Measurements from ENCODE around the gene NIP7. TPM values are rescaled to one million over a fixed set of nuclear protein-coding genes. Genes with fewer than 3 reads are reported as not detected.

The NIP7 gene
- total and polyA plus RNA-seq, 9 donors = 5.7 to 24.6 (median 16.6) TPM

DNA sequence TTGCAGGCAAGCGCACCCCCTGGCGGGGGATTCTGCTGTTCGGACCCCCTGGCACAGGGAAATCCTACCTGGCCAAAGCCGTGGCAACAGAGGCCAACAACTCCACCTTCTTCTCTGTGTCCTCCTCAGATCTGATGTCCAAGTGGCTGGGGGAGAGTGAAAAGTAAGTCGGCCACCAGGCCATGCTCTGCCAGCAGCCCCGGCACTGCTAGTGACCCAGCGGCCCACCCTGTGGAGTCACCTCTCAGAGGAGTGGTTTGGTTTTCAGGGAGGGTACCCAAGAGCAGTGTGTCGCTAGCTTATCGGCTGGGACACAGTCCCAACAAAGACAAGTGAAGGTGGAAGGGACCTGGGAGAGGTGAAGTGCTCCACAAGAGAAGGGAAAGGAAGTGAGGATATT is 20.2 kb upstream of the NIP7 start:
- TF ChIP-seq POLR2A (IDR thresholded peaks at IDR 0.05) (no peak), EP300 (IDR thresholded peaks at IDR 0.05) (no peak)
- TF ChIP-seq, protein P1, sequence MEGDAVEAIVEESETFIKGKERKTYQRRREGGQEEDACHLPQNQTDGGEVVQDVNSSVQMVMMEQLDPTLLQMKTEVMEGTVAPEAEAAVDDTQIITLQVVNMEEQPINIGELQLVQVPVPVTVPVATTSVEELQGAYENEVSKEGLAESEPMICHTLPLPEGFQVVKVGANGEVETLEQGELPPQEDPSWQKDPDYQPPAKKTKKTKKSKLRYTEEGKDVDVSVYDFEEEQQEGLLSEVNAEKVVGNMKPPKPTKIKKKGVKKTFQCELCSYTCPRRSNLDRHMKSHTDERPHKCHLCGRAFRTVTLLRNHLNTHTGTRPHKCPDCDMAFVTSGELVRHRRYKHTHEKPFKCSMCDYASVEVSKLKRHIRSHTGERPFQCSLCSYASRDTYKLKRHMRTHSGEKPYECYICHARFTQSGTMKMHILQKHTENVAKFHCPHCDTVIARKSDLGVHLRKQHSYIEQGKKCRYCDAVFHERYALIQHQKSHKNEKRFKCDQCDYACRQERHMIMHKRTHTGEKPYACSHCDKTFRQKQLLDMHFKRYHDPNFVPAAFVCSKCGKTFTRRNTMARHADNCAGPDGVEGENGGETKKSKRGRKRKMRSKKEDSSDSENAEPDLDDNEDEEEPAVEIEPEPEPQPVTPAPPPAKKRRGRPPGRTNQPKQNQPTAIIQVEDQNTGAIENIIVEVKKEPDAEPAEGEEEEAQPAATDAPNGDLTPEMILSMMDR (IDR thresholded peaks at IDR 0.05) = no peak
- no peak overlapping the region for H3K27ac ChIP-seq
- 82 to 85% (median 83%) methylated on average over 9 of the region's 9 CpGs for WGBS, 3 donors
- H3K9me3 ChIP-seq = no peaks in the 10 kb centered on the region
- H3K4me1 ChIP-seq (ENCODE audit: insufficient read depth) = no peaks in the 10 kb centered on the region
- H3K36me3 ChIP-seq = no peaks in the 10 kb centered on the region
- H3K4me3 ChIP-seq = no peak overlapping the region
- DNase-seq = peak in 1 of 5 donors; percentile 13
- intact Hi-C loops (cut with DNase I) = no loop called here
- no peaks in the 10 kb centered on the region for H3K27me3 ChIP-seq

DNA sequence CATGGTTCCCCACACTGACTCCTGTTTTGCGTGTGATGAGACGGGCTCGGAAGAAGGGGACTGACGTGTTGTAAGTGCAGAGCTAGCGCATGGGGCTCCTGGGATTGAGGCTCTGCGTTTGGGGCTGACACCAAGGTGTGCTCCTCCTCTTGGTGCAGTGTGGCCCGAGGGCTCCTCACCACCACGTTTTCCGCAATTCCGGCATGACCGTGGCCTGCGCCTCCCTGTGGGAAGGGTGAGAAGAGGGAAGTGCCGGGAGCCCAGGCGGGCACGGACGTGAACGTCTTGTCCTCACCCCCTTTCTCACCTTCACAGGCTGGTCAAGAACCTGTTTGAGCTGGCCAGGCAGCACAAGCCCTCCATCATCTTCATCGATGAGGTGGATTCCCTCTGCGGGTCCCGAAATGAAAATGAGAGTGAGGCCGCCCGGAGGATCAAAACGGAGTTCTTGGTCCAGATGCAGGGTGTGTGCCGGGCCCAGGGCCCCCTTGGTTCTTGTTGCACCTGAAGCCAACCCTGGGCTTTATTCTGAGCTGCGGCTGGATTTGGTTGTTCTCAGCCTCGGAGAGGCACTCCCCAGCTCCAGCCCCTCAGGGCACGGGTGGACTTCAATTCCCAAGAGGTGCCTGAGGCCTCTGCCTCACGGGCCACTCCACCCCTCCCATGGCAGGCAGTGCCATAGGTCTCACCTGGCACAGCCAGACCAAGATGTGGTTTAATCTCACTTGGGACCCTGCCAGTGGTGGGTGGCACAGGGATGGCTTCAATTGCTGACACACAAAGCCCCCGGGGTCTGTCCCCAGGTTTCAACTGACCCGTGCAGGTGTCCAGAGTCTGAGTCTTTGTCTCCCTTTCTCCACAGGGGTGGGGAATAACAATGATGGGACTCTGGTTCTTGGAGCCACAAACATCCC is 19.5 kb upstream of the NIP7 start:
- DNase-seq = peak in 1 of 5 donors; percentile 19
- intact Hi-C loops (cut with DNase I) = no loop called here

DNA sequence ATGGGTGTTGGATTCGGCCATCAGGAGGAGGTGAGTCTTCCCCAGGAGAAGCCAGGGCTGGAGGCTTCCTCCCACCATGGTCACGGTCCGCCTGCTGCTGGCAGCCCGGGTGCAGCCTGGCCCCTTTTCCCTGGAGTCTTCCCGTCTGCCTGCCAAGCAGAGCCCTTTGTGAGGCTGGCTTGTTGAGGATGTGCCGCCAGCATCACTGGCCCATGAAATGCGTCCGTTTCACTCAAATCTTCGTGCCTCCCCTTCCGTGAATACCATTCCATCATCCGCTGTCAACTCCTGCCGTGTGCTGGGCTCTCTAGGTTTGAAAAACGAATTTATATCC is 18.9 kb upstream of the NIP7 start:
- H3K27me3 ChIP-seq = no peaks in the 10 kb centered on the region
- H3K27ac ChIP-seq = no peak overlapping the region
- 85 to 88% (median 87%) methylated on average over 13 of the region's 13 CpGs for WGBS, 3 donors
- intact Hi-C loops (cut with DNase I) = no loop called here
- H3K36me3 ChIP-seq = no peaks in the 10 kb centered on the region
- no peaks in the 10 kb centered on the region for H3K9me3 ChIP-seq
- H3K4me3 ChIP-seq = no peak overlapping the region
- TF ChIP-seq POLR2A (IDR thresholded peaks at IDR 0.05) (no peak), EP300 (IDR thresholded peaks at IDR 0.05) (no peak)
- TF ChIP-seq, protein P1 (IDR thresholded peaks at IDR 0.05) = no peak
- no peak for DNase-seq
- H3K4me1 ChIP-seq (ENCODE audit: insufficient read depth) = no peaks in the 10 kb centered on the region

More for the DNA sequence above, 19.5 kb upstream of the NIP7 start:
- Histone ChIP-seq H3K27me3 (no peaks in the 10 kb centered on the region), H3K4me3 (no peak overlapping the region), H3K9me3 (no peaks in the 10 kb centered on the region), H3K27ac (no peak overlapping the region), H3K4me1 (ENCODE audit: insufficient read depth) (no peaks in the 10 kb centered on the region), H3K36me3 (no peaks in the 10 kb centered on the region)
- WGBS, 3 donors = 85 to 88% (median 87%) methylated on average over 29 to 30 of the region's 30 CpGs
- TF ChIP-seq POLR2A (IDR thresholded peaks at IDR 0.05) = no peak
- no peak for TF ChIP-seq EP300 (IDR thresholded peaks at IDR 0.05)
- TF ChIP-seq, protein P1 (IDR thresholded peaks at IDR 0.05) = no peak

DNA sequence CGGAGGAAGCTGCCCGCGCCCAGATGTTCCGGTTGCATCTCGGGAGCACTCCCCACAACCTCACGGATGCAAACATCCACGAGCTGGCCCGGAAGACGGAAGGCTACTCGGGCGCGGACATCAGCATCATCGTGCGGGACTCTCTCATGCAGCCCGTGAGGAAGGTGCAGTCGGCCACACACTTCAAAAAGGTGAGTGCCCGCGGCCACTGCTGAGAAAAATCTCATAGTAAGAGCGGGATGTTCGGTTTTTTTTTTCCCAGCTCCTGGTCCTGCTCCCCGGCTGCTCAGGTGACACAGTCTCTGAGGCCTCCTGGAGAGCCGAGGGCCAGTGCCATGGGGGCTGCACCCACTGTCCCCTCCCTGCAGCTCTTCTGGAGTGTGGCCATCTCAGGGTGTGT is 18.5 kb upstream of the NIP7 start:
- Histone ChIP-seq H3K36me3 (no peaks in the 10 kb centered on the region), H3K27me3 (no peaks in the 10 kb centered on the region), H3K27ac (no peak overlapping the region), H3K9me3 (no peaks in the 10 kb centered on the region), H3K4me1 (ENCODE audit: insufficient read depth) (no peaks in the 10 kb centered on the region), H3K4me3 (no peak overlapping the region)
- WGBS, 3 donors = 85 to 89% (median 86%) methylated on average over 22 of the region's 22 CpGs
- peak in 1 of 5 donors; percentile 14 for DNase-seq
- TF ChIP-seq, protein P1 (IDR thresholded peaks at IDR 0.05) = no peak
- no peak for TF ChIP-seq POLR2A (IDR thresholded peaks at IDR 0.05)
- no peak for TF ChIP-seq EP300 (IDR thresholded peaks at IDR 0.05)
- intact Hi-C loops (cut with DNase I) = no loop called here
